ENCODE results near the gene GDF2. TPM values are rescaled to one million over a fixed set of nuclear protein-coding genes. Genes with fewer than 3 reads are reported as not detected.

GDF2 gene
- total and polyA plus RNA-seq, 4 donors = not detected

GRCh38 chr10:47374611-47375536 is 52.6 kb downstream of the GDF2 start:
- Histone ChIP-seq H3K4me3 (no peak overlapping the region), H3K4me1 (ENCODE audit: control insufficient read depth in 5 of 5, insufficient read depth in 5 of 5, low read length in 5 of 5) (peaks cover 0 to 24% (median 8%) of the 10 kb centered on the region in 5 donors), H3K9ac (ENCODE audit: insufficient read depth in 1 of 2, low read length in 2 of 2) (no peak overlapping the region), H3K27me3 (ENCODE audit: control insufficient read depth in 3 of 3, insufficient read depth in 3 of 3, low read length in 2 of 3) (no peaks in the 10 kb centered on the region), H3K36me3 (ENCODE audit: control insufficient read depth in 4 of 4, insufficient read depth in 4 of 4, low read length in 4 of 4) (no peaks in the 10 kb centered on the region), H3K27ac (ENCODE audit: low read depth in 1 of 2, low read length in 1 of 2) (no peak overlapping the region), H3K9me3 (ENCODE audit: control insufficient read depth in 4 of 4, insufficient read depth in 3 of 4, low read length in 3 of 4) (no peaks in the 10 kb centered on the region)
- no peak for ATAC-seq (ENCODE audit: insufficient read depth, low FRiP score)
- 78 to 85% methylated on average over 12 of the region's 12 CpGs for WGBS, 2 donors
- TF ChIP-seq, protein P1, sequence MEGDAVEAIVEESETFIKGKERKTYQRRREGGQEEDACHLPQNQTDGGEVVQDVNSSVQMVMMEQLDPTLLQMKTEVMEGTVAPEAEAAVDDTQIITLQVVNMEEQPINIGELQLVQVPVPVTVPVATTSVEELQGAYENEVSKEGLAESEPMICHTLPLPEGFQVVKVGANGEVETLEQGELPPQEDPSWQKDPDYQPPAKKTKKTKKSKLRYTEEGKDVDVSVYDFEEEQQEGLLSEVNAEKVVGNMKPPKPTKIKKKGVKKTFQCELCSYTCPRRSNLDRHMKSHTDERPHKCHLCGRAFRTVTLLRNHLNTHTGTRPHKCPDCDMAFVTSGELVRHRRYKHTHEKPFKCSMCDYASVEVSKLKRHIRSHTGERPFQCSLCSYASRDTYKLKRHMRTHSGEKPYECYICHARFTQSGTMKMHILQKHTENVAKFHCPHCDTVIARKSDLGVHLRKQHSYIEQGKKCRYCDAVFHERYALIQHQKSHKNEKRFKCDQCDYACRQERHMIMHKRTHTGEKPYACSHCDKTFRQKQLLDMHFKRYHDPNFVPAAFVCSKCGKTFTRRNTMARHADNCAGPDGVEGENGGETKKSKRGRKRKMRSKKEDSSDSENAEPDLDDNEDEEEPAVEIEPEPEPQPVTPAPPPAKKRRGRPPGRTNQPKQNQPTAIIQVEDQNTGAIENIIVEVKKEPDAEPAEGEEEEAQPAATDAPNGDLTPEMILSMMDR (IDR thresholded peaks at IDR 0.05; ENCODE audit: control extremely low read depth, extremely low read depth) = no peak
- DNase-seq = peak; percentile 81 to 93 (median 86)

DNA sequence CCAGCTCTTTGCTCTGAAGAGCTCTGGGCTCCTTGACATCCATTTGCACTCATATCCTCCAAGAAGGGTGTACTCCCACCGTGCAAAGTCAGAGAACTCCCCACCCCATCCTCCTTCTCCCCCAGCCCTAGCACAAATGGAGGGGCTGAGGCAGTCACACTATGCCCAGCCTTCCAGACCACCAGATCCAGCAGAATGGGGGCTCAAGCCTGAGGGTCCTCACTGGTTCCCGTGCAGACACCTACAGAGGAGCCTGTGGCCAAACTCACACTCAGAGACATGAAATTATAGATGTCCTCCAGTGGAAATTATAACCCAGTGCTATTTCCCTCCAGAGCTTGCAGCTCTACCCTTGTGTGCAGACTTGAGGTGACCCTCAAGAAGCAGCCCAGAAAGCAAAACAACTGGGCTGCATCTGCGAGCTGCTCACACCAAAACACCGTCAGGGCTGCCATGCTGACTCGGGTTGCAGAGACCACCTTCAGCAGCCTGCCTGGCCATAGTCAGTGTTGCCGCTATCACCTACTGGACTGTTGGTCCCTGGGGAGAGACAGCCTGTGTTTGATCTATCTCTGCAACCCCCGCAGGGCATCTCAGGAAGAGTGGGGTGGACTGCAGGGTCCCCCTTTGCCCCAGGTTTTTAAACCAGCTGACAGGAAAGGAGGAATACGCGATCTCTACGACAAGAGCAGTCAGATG is 54.4 kb downstream of the GDF2 start:
- 75 to 76% methylated on average over 10 of the region's 10 CpGs for WGBS, 2 donors
- peaks cover 0 to 24% (median 8%) of the 10 kb centered on the region in 5 donors for H3K4me1 ChIP-seq (ENCODE audit: control insufficient read depth in 5 of 5, insufficient read depth in 5 of 5, low read length in 5 of 5)
- no peak overlapping the region for H3K4me3 ChIP-seq
- ATAC-seq (ENCODE audit: insufficient read depth, low FRiP score) (no peak), DNase-seq (peak in 1 of 3 donors; percentile 3)
- no peak overlapping the region for H3K9ac ChIP-seq (ENCODE audit: insufficient read depth in 1 of 2, low read length in 2 of 2)
- H3K27ac ChIP-seq (ENCODE audit: low read depth in 1 of 2, low read length in 1 of 2) = no peak overlapping the region
- no peaks in the 10 kb centered on the region for H3K27me3 ChIP-seq (ENCODE audit: control insufficient read depth in 3 of 3, insufficient read depth in 3 of 3, low read length in 2 of 3)
- TF ChIP-seq, protein P1 (IDR thresholded peaks at IDR 0.05; ENCODE audit: control extremely low read depth, extremely low read depth) = no peak
- H3K36me3 ChIP-seq (ENCODE audit: control insufficient read depth in 4 of 4, insufficient read depth in 4 of 4, low read length in 4 of 4) = no peaks in the 10 kb centered on the region
- H3K9me3 ChIP-seq (ENCODE audit: control insufficient read depth in 4 of 4, insufficient read depth in 3 of 4, low read length in 3 of 4) = no peaks in the 10 kb centered on the region

Other genes starting within 250 kb of the GDF2 start
- gene GDF10, start 22.3 kb upstream of the GDF2 start, total RNA-seq = 10 to 100 TPM; 30.3 to 34.7 TPM
- gene GDF10, start 22.3 kb upstream of the GDF2 start, polyA plus RNA-seq = 1 to 10 TPM; 2.3 to 3.0 TPM
- not detected for gene RBP3, start 25.9 kb downstream of the GDF2 start, total RNA-seq
- under 1 TPM in 1 of 2 donors, not detected in 1; 0.01 TPM for gene RBP3, start 25.9 kb downstream of the GDF2 start, polyA plus RNA-seq
- under 1 TPM; 0.37 to 0.64 TPM for gene ZNF488, start 61.8 kb downstream of the GDF2 start, total RNA-seq
- under 1 TPM; 0.15 to 0.47 TPM for gene ZNF488, start 61.8 kb downstream of the GDF2 start, polyA plus RNA-seq
- gene ANXA8, start 161.7 kb downstream of the GDF2 start, total RNA-seq = 10 to 100 TPM in 1 of 2 donors, under 1 TPM in 1; 0.68 to 19.7 TPM
- 10 to 100 TPM; 12.5 to 13.7 TPM for gene ANXA8, start 161.7 kb downstream of the GDF2 start, polyA plus RNA-seq
- gene FAM25G, start 169.2 kb downstream of the GDF2 start, total RNA-seq = not detected
- not detected for gene FAM25G, start 169.2 kb downstream of the GDF2 start, polyA plus RNA-seq
- 1 to 10 TPM; 4.4 to 8.7 TPM for gene AGAP9, start 201.2 kb downstream of the GDF2 start, total RNA-seq
- gene AGAP9, start 201.2 kb downstream of the GDF2 start, polyA plus RNA-seq = 1 to 10 TPM; 3.6 to 6.5 TPM

Measured in lung (tissue), 12 donors.